Mononuclear cell (primary cell): ENCODE results near the gene CFAP45. TPM values are rescaled to one million over a fixed set of nuclear protein-coding genes. Genes with fewer than 3 reads are reported as not detected.

ENCODE experiments used
- H3K27me3 ChIP-seq: 2 replicates; pipeline ENCODE4 v1.6.0; 2011; ENCODE audit warnings: low read length, control low read depth; ENCODE audit not compliant: insufficient read depth
- H3K4me1 ChIP-seq: 2 replicates; pipeline ENCODE4 v1.5.1; 2011; ENCODE audit warnings: mild to moderate bottlenecking, low read length, control low read depth; ENCODE audit not compliant: insufficient read depth
- H3K4me3 ChIP-seq: 2 replicates; pipeline ENCODE4 v1.5.1; 2011; ENCODE audit warnings: mild to moderate bottlenecking, low read length, moderate library complexity
- H3K9me3 ChIP-seq: 2 replicates; pipeline ENCODE4 v1.5.1; 2011; ENCODE audit warnings: low read depth, mild to moderate bottlenecking, control low read depth, low read length
- total RNA-seq: library from RNA; depleted of rRNA; stranded (reverse); fragments of >200 nt; gene quantifications from one replicate; pipeline ENCODE4 v1.2.3, GENCODE V29; 2012

The CFAP45 gene
- total RNA-seq, 1 donor = 2.4 TPM

GRCh38 chr1:159931101-159931794 lies 31.3 kb upstream of the CFAP45 start:
- Histone ChIP-seq H3K4me3 (no peak overlapping the region), H3K27me3 (no peaks in the 10 kb centered on the region), H3K4me1 (peaks cover 11% of the 10 kb centered on the region), H3K9me3 (no peaks in the 10 kb centered on the region)

- peaks cover 11% of the 10 kb centered on the region for H3K4me1 ChIP-seq
- no peaks in the 10 kb centered on the region for H3K9me3 ChIP-seq
- no peak overlapping the region for H3K4me3 ChIP-seq
- no peaks in the 10 kb centered on the region for H3K27me3 ChIP-seq
These were observed 30.7 kb upstream of the CFAP45 start for GRCh38 chr1:159930634-159931033.

GRCh38 chr1:159930216-159930615 lies 30.3 kb upstream of the CFAP45 start:
- Histone ChIP-seq H3K9me3 (no peaks in the 10 kb centered on the region), H3K4me1 (peaks cover 10% of the 10 kb centered on the region), H3K4me3 (no peak overlapping the region), H3K27me3 (no peaks in the 10 kb centered on the region)

- H3K4me1 ChIP-seq = peaks cover 10% of the 10 kb centered on the region
- no peak overlapping the region for H3K4me3 ChIP-seq
- no peaks in the 10 kb centered on the region for H3K9me3 ChIP-seq
- no peaks in the 10 kb centered on the region for H3K27me3 ChIP-seq
These were observed 29.4 kb upstream of the CFAP45 start for GRCh38 chr1:159929155-159930051.

GRCh38 chr1:159928491-159929050 lies 28.6 kb upstream of the CFAP45 start:
- H3K9me3 ChIP-seq = no peaks in the 10 kb centered on the region
- peaks cover 10% of the 10 kb centered on the region for H3K4me1 ChIP-seq
- H3K27me3 ChIP-seq = no peaks in the 10 kb centered on the region
- H3K4me3 ChIP-seq = no peak overlapping the region

- H3K4me3 ChIP-seq = no peak overlapping the region
- H3K9me3 ChIP-seq = no peaks in the 10 kb centered on the region
- H3K4me1 ChIP-seq = peaks cover 15% of the 10 kb centered on the region
- no peaks in the 10 kb centered on the region for H3K27me3 ChIP-seq
These were observed 28.0 kb upstream of the CFAP45 start for GRCh38 chr1:159927849-159928431.

- Histone ChIP-seq H3K4me3 (no peak overlapping the region), H3K27me3 (no peaks in the 10 kb centered on the region), H3K4me1 (peaks cover 21% of the 10 kb centered on the region), H3K9me3 (no peaks in the 10 kb centered on the region)
These were observed 27.4 kb upstream of the CFAP45 start for GRCh38 chr1:159927211-159927848.

GRCh38 chr1:159925719-159926078 lies 25.7 kb upstream of the CFAP45 start:
- peaks cover 37% of the 10 kb centered on the region for H3K4me1 ChIP-seq
- no peaks in the 10 kb centered on the region for H3K27me3 ChIP-seq
- peak overlapping the region; percentile 100 for H3K4me3 ChIP-seq
- no peaks in the 10 kb centered on the region for H3K9me3 ChIP-seq

- peaks cover 43% of the 10 kb centered on the region for H3K4me1 ChIP-seq
- peak within 1 kb of the TSS; percentile 100 for H3K4me3 ChIP-seq
- H3K9me3 ChIP-seq = no peaks in the 10 kb centered on the region
- no peaks in the 10 kb centered on the region for H3K27me3 ChIP-seq
These were observed 25.1 kb upstream of the CFAP45 start, which contains the start of gene TAGLN2 for GRCh38 chr1:159924791-159925718. Gene TAGLN2, minus strand, starts transcription at chr1:159925507. Its CDS starts 4,998 bp downstream, at chr1:159920509.

GRCh38 chr1:159924025-159924790 lies 24.2 kb upstream of the CFAP45 start:
- Histone ChIP-seq H3K27me3 (no peaks in the 10 kb centered on the region), H3K4me3 (peak overlapping the region; percentile 100), H3K4me1 (peaks cover 47% of the 10 kb centered on the region), H3K9me3 (no peaks in the 10 kb centered on the region)

GRCh38 chr1:159923203-159924024 lies 23.4 kb upstream of the CFAP45 start:
- Histone ChIP-seq H3K4me1 (peaks cover 49% of the 10 kb centered on the region), H3K9me3 (no peaks in the 10 kb centered on the region), H3K27me3 (no peaks in the 10 kb centered on the region), H3K4me3 (peak overlapping the region; percentile 100)

- no peaks in the 10 kb centered on the region for H3K9me3 ChIP-seq
- H3K4me1 ChIP-seq = peaks cover 50% of the 10 kb centered on the region
- peak overlapping the region; percentile 100 for H3K4me3 ChIP-seq
- no peaks in the 10 kb centered on the region for H3K27me3 ChIP-seq
These were observed 22.7 kb upstream of the CFAP45 start for GRCh38 chr1:159922511-159923202.
